AML-193 (cell line): ENCODE measurements around the gene GLRA3.
"Not testable (repeated sequence)": the region's sequence is repeated elsewhere in the genome, so short reads cannot be mapped to it uniquely, and the experiment has no call there.

Source experiments
- DNase-seq, 2 experiments: peaks; one replicate each; lab custom pipeline; 2025; lab: John Stamatoyannopoulos, UW

The GLRA3 gene

DNA sequence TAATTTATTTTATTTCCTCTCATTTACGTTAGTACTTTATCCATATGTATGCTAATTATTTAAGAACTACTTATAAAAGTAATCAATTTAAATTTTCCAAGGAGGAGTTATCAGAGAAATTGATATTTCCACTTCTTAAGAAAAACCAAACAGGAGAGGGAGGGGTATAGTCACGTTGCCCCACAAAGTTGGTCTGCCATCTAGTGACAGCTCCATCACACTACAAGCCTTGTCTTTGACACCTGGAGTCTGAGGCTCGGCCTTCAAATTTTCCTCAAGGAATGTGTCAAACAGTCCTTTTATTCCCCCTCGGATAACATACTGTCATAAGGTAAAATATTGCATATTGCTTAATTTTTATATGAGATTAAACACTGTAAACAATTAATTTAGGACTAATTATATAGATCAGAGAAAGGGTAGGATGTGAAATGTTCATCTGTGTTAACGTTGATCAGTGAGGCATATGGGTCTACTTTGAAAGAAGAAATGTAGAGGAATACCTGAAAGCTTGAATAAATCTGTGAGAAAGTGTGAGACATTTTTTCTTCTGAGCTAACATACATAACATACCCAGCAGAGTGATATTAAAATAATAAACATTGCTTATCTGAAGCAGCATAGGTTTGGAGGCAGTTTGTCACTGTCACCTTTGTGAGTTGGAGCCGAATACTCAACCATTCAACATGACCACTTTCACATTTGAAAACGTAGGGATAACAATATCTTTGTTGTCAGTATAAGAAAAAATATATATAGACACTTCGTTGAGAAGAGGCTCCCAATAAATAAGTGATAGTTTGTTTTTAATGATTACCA is 114.4 kb downstream of the GLRA3 start:
- DNase-seq: peak; percentile 24 to 57

DNA sequence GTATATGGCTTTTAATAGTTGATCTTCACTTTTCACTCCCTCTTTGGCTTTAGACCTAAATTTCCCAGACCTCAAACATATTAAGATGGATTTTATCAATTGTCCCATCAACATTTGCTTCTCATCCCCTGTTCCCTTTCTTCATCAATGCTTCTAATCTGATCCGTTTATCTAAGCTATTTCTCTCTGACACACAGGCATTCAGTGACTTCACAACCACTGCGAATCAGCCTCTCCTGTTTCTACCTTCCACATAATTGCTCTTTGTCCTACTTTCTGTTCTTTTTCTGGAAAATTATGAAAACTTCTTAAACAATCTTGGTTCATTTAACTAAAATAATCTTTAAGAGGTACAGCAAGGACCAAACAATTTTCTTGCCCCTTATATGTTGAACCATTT is 115.2 kb downstream of the GLRA3 start:
- DNase-seq: no peak

DNA sequence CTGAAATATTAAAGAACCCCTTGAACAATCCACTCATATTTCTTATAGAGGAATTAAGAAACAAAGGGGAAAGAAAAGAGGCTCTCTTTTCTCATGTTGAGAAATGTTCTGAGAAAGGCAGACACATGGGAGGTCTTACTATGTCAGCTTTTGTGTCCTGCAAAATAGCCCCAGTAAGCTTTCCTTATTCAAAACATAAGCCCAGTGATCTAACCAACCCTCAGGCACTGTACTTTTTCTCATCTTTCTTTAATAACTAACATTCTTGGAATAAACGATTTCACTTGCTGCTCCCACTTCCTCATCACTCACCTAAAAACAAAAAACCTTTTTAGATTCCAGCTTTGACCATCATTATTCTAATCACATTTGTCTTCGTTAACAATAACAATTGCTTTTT is 115.9 kb downstream of the GLRA3 start:
- no peak for DNase-seq

DNA sequence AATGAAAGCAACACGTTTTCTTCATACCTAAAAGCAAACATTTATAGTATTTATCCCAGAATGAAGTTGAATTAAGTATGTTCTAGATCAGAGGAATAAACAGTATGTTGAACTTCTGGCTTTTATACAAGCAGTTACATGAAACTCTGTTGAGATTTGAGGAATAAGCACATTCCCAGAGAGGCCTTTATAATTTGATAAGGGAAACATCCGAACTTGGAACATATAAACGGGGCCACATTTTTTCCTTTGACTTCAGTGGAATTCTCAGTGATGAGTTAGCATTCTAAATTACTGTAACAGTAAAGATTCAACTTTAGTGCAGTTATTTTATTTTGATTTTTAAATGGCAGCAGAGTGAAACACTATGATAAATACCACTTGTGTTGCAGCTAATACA is 119.5 kb downstream of the GLRA3 start:
- DNase-seq: no peak

DNA sequence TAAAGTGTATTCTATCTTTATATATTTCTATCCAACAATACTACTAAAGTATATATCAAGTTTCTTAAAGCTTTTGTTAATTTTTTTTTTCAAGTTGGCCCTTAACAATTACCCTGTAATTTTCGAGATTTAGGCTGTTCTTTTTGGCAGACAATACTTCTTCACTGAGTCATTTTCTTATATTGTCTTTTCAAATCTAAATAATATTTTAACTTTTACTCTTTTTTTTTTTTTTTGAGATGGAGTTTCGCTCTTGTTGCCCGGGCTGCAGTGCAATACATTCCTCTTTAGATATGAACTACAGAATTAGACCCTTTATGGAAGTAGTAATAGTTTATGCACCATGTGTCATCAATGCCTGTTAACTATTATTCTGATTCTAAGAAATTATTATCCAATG is 120.7 kb downstream of the GLRA3 start:
- no peak for DNase-seq

DNA sequence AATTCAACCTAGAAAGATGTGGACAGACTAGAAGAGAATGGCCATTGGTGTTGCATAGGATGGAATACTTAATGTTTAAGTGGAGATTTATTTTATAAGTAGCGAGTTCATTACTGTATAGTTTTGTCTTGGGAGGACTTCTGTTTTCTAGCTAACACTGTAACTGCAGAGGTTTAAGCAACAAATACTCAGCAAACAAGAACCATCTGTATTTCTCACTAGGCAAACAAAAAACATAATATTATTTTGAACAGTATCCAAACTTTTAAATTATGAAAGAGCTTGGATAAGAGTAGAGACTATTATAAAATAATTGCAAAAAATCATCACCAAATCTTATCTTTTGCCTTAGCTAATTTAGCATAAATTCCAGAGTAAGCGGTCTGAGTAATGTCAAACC is 121.1 kb downstream of the GLRA3 start:
- no peak for DNase-seq

DNA sequence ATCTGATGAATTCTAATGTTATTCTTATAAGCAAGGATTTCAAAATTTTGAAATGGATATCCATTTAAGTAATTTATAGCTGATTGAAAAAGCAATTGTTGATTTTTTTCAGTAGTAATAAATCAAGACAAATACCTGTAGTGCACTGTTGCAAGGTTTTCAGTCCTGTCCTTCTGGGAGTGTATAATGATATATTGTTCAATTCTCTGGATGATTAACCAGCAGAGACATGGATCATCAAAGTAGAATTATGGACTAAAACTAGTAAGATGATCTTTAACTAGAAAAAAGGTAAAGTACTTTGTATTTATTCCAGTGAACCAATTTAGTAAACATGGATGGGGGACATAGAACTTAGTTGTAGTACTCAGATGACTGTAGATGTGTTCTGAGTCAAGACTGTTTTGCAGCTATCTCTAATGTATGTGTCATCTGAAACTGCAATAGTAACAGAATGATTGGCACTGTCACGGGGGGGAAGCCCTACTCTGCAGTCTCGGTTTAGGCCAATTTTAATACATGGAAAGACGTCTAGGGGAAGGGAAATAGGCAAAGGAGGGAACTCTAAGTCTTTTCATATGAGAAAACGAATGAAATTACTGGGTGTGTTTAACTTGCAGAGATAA is 121.9 kb downstream of the GLRA3 start:
- no peak for DNase-seq

DNA sequence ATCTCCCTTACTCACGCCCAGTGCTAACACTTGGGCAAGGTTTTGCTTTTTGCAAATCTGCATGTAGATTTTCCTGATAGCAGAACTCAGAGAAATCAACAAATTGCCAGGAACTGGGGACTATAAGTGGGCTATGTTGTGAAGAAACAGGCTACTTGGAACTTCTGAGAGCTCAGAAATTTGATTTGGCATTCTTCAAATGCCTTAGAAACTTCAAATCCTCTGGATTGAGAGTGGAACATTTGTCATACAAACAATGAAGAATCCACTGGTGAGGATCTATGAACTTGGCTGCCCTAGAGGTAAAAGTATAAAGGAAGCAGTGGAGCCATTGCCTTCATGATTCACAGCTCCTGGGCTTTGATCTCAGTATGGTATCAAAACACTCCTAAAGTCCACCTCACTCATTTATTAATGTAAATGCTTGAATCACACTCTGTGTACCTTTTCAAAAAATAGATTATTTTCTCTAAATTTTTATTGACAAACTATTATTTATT is 126.0 kb downstream of the GLRA3 start:
- DNase-seq: no peak

DNA sequence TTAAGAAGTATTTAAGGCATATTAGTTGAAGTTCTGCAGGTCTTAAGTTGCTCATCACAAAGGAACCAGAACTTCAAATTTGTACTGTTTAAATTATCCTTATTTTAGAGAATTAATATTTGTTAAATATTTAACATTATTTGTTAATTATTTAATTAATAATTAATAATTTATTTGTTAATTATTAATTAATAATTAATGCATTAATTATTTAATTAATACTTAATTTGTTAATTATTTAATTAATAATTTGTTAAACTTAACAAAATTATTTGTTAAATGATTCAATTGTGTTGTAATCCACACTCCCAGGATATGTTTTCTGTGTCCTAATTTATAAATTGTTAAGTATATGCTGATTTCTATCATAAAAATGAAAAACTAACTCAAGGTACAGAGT is 129.4 kb downstream of the GLRA3 start:
- no peak for DNase-seq

DNA sequence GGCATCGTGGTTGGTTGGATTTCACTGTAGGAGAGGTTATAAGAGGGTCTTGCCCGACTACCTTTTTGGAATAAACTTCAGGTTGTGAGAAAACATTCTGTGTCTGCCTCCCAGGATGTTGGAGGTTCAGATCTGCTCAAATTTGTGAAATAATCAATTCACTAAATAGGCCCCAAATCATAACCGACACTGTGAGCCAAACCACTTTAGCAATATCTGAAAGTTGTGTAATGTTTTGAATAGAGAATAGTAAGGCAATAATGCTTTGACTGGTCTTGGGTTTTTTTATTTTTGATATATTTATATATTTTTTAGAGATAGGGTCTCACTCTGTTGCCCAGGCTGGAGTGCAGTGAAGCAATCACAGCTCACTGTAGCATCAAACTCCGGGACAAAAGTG is 131.2 kb downstream of the GLRA3 start:
- DNase-seq: no peak

DNA sequence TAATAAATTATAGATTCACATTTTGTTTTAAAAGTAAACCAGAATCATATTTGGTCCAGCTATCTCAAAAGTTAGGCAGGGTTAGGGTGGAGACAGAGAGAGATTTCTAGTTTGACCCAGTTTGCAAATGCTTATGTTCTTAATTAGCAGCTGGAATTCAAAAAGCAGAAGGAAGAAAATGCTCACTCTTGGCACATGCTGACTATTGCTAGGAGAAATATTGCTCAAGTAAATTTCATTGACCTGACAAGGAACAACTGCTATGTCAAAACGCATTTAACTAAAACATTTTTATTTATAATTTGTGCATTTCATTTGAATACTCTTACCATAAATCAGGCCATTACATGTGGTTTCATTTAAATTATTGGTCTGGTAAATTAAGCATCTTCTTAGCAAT is 131.8 kb downstream of the GLRA3 start:
- peak; percentile 70 to 74 for DNase-seq

DNA sequence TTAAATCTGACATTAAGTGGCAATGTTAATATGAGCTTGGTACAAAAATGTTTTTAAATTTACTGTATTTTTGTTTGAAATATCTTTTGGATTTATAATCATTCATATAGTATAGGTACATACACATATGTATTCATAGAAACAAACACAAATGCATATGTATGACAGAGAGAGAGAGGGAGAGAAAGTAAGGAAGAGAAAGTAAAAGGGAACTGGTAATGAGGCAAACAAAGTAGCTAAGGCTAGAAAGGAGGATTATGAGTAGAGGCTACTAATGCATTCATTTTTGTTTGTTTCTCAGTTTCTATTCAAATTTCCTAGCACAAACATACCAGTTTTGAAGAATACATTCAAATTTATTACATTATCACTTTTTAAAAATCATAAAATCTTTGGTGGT is 132.4 kb downstream of the GLRA3 start:
- peak; percentile 9 to 27 for DNase-seq

DNA sequence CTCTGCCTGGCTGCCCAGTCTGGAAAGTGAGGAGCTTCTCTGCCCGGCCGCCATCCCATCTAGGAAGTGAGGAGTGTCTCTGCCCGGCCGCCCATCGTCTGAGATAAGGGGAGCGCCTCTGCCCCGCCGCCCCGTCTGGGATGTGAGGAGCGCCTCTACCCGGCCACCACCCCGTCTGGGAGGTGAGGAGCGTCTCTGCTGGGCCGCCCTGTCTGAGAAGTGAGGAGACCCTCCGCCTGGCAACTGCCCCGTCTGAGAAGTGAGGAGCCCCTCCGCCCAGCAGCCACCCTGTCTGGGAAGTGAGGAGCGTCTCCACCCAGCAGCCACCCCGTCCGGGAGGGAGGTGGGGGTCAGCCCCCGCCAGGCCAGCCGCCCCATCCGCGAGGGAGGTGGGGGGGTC is 137.2 kb downstream of the GLRA3 start:
- not testable (repeated sequence) for DNase-seq

DNA sequence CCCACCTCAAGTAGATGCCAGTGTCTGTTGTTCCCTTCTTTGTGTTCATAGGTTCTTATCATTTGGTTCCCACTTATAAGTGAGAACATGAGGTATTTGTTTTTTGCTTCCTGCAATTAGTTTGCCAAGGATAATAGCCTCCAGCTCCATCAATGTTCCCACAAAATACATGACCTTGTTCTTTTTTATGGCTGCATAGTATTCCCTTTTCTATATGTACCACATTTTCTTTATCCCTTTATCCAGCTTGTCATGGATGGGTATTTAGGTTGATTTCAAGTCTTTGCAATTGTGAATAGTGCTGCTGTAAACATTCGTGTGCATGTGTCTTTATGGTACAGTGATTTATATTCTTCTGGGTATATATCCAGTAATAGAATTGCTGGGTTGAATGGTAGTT is 138.4 kb downstream of the GLRA3 start:
- no peak for DNase-seq

DNA sequence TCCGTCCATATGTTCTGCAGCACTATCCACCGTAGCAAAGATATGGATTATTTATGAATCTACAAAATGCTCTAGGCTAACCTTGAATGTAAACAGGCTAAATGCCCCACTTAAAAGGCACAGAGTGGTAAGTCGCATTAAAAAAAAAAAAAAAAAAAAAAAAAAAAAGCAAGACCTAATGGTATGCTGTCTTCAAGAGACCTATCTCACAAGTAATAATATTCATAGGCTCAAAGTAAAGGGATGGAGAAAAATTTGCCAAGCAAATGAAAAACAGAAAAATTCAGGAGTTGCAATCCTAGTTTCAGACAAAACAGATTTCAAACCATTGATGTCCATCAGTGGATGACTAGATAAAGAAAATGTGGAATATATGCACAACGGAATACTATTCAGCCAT is 139.4 kb downstream of the GLRA3 start:
- DNase-seq: no peak

DNA sequence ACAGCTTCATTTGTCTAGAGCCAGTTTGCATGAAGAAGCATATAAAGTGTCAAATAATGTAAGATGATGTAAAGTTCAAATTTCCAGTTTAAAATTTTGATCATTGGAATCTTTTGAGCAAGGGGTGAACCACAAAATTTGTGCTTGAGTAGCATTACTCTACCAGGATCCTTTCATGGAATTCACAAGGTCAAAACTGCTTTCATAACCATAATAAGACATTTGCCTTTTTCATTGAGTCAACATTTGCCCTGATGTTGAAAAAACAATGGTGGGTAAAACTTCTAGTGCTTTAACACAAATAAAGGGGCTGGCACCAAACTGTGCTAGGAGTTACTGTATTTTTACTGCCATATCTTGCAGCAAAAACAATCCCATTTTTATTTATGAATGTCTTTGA is 142.2 kb downstream of the GLRA3 start:
- DNase-seq: no peak

DNA sequence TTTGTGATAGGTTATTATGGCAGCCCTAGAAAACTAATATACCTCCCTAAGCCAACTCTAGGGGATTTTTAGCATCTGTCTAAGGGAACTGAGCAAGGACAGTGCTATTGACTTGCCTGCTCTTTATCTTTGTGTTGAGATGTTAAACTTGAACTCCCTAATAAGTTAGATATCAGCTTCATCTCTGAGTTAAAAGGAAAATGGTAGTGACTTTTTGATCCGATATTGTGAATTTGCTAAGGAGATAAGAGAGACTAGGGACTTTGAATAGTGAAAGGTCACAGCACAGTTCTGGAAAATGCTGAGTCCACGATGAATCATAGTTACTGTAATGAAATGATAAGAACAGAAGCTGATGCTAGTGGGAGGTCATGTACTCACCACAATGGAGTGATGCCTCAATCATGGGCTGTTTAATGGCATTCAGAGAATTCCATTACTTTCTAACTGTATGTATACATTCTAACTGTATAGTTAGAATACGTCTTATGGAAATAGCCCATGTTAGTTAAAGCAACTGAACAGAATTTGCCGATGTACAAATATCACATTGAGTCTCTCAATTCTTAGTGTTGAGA is 147.2 kb downstream of the GLRA3 start:
- DNase-seq: no peak

DNA sequence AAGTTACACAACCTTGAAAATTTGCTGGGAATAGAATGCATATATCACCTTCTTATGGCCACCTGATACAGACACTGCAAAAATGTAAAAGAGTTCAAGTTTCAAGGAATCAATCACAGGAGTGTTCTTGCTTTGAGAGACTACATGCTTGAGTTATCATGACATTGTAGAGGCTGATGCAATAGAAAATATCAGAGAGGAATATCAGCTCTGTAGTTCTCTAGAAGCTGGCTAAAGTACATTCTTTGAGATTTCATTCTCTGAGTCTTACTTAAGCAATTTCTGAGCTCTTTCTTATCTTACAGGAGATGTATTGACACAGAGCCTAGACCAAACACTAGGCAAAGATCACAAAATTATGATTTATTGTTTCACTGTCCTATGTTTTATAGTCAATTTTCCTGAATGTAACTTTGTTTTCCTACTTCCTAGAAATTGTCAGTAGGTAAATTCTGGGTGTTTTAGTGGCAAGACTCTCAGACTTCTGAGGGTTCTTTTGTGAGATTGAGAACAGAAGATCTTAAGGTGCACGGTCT is 154.7 kb downstream of the GLRA3 start:
- no peak for DNase-seq

DNA sequence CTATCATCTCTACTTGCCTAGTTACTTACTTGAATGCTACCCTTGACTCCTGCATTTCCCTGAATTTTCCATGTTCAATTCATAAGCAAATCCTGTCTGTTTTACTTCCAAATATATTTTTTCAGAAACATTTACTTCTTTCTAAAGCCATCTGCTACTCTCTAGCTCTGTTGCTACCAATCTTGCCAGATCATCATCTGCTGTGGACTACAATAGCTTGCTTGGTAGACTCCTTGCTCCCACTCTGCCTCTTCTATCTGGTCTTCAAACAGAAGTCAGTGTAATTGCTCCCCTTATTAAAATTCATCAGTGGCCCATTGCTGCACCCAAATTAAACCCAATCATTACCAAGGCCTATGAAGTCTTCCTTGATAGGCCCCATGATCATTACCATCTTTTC is 155.2 kb downstream of the GLRA3 start:
- no peak for DNase-seq

DNA sequence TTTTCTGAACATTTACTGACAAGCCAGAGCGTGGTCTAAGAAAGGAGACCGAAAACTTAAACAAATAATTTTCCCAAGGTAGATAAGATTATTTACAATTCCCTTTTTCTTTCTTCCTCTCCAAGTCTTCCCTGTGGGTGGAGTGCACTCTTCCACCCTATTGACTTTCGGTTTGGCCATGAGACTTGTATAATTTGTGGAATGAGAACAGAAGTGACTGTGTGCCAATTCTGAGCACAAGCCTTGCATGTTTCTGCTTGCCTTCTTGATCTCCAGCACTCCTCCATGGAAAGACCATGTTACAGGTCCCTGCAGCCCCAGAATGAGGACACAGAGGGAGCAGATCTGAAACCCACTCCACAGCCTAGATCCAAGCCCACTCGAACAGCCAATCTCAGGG is 156.8 kb downstream of the GLRA3 start:
- no peak for DNase-seq

DNA sequence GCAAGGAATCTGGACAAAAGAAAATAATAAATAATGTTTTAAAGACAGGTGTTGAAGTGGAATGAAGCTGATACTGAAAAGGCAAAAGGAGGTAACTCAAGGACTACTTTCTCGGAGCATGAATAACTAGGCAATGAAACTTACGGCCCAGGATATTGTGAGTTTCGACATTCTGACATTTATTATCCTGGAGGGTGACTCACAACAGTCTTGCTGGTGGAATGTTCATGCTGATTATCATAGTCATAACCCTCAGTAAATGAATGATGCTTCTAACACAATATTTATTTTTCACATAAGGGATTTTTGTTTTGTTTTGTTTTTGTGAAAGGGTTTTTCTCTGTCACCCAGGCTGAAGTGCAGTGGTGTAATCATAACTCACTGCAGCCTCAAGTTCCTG is 159.8 kb downstream of the GLRA3 start:
- no peak for DNase-seq

DNA sequence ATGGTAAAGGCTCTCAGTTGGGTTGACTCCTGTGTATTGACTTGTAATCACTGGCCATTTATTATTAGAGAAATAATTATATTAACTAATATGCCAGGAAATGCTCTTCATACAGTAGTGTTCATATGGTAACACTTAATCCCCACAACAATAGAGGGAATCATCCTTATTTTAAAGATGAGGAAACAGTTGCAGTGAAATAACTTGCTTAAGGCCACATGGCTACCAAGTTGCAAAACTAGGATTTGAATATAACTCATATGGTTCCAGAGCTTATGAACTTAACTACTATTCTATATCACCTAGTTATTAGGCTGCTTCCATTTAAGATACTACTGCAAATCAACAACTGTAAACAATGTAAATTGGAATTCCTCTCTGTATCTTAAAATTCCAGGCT is 163.2 kb downstream of the GLRA3 start:
- DNase-seq: no peak

DNA sequence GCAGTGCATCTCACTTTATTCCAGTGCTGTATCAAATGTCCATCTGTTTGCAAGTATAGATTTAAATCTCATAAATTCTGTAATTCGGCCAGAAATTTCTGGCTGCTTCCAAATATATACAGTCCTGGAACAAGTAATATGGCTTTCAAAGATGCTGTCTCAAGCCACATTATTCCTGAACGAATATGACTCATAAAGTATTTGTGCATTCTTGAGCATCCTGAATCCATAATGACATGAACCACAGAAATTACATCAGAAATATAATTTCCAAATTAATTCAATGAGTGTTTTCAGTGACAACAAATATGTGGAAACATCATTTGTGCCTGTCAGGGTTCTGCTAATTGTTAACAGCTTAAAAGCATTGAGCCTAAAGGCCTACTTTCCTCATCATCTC is 165.8 kb downstream of the GLRA3 start:
- no peak for DNase-seq
